Uterus (tissue), 2 donors: ENCODE measurements around the gene RFX2.

ENCODE experiments used
- CTCF ChIP-seq, 4 experiments: fragments of 200-600 bp in 2 of 4; fragments of 450-650 bp in 2 of 4; sonication (generic) in 2 of 4; IDR thresholded peaks; one replicate each; pipeline ENCODE4 v1.5.1; 2016 to 2019; ENCODE audit warnings: antibody characterized with exemption in 4 of 4, mild to moderate bottlenecking in 2 of 4, moderate library complexity in 1 of 4
- POLR2A ChIP-seq, 2 donors: fragments of 450-650 bp; IDR thresholded peaks; one replicate each; pipeline ENCODE4 v1.6.1; 2016; ENCODE audit warnings: antibody characterized with exemption in 2 of 2, mild to moderate bottlenecking in 1 of 2, moderate library complexity in 1 of 2

GRCh38 chr19:6115992-6116391 lies 5.7 kb upstream of the RFX2 start:
- no peak for TF ChIP-seq CTCF (IDR thresholded peaks at IDR 0.05)
- no peak for TF ChIP-seq POLR2A (IDR thresholded peaks at IDR 0.05)
